H1 (cell line): ENCODE data around the gene ZNF746. TPM values are rescaled to one million over a fixed set of nuclear protein-coding genes. Genes with fewer than 3 reads are reported as not detected.

Source experiments
- BCL11A ChIP-seq, 2 experiments: IDR thresholded peaks; one replicate each; pipeline ENCODE4 v1.6.1; 2011; ENCODE audit warnings: low read depth in 2 of 2, low read length in 2 of 2, mild to moderate bottlenecking in 2 of 2
- CEBPB ChIP-seq: IDR thresholded peaks from 2 replicates; pipeline ENCODE4 v1.6.1; 2012; ENCODE audit warnings: low read depth, low read length
- CHD1 ChIP-seq: IDR thresholded peaks from 2 replicates; pipeline ENCODE4 v1.6.1; 2012; ENCODE audit warnings: low read depth, low read length, improper control_type of control experiment
- CHD2 ChIP-seq: IDR thresholded peaks from 2 replicates; pipeline ENCODE4 v1.6.1; 2012; ENCODE audit warnings: low read length, improper control_type of control experiment
- EP300 ChIP-seq, 2 experiments: IDR thresholded peaks; 1 replicate in 1 of 2; 2 replicates in 1 of 2; pipeline ENCODE4 v1.6.1; 2011 to 2012; ENCODE audit warnings: low read depth in 2 of 2, low read length in 2 of 2, mild to moderate bottlenecking in 2 of 2, borderline replicate concordance in 1 of 2, inconsistent platforms in 1 of 2, moderate library complexity in 1 of 2
- SIX5 ChIP-seq: IDR thresholded peaks from 2 replicates; pipeline ENCODE4 v1.6.1; 2011; ENCODE audit warnings: mild to moderate bottlenecking, low read depth, low read length
- TAF7 ChIP-seq: optimal IDR thresholded peaks from 2 replicates; pipeline ENCODE3; 2011; ENCODE audit warnings: low read depth, mild to moderate bottlenecking, inconsistent platforms, low read length, moderate library complexity, borderline replicate concordance
- polyA plus RNA-seq, 7 experiments: library from polyadenylated mRNA; depleted of rRNA in 3 of 7; stranded (reverse) in 5 of 7; unstranded in 2 of 7; fragments of >200 nt in 5 of 7; fragments of 200-250 nt in 2 of 7; gene quantifications; 1 replicate in 5 of 7; 2 replicates in 1 of 7; 4 replicates in 1 of 7; pipeline versions ENCODE4 v1.2.1 to v1.2.3, GENCODE V29; 2011 to 2013; ENCODE audit warnings: missing spikeins in 2 of 7, mixed read lengths in 2 of 7
- total RNA-seq: library from RNA; stranded (reverse); fragmentation: NEBNext Ultra II Directional; extraction: Animal tissue kit (Norgen Biotek cat#: 25700); gene quantifications from 2 replicates; pipeline ENCODE4 v1.2.1, GENCODE V29; 2021
- TF ChIP-seq, protein P1 (sequence below): fragments of 300-600 bp; sonication (generic); IDR thresholded peaks from 2 replicates; pipeline ENCODE4 v1.7.1; 2012; ENCODE audit warnings: low read length, moderate library complexity, mild to moderate bottlenecking, inconsistent platforms; ENCODE audit not compliant: insufficient replicate concordance

The ZNF746 gene
- total and polyA plus RNA-seq, 2 of the 8 experiments (the other 6 are each of a cell fraction or from before 2014, with no cell fraction given) = 7.5 to 15.6 TPM

DNA sequence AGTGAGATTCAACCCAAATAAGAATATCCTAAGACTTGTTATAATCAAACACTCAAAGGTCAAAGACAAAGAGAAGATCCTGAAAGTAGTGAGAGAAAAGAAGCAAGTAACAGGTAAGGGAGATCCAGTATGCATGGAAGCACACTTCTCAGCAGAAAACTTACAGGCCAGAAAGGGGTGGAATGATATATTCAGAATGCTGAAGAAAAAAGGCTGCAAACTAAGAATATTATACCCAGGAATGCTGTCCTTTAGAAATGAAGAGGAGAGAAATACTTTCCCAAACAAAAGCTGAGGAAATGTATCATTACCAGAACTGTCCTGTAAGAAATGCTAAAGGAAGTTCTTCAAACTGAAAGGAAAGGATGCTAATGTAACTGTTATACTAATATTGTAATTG is 12.6 kb upstream of the ZNF746 start (continued):
- TF ChIP-seq, protein P1, sequence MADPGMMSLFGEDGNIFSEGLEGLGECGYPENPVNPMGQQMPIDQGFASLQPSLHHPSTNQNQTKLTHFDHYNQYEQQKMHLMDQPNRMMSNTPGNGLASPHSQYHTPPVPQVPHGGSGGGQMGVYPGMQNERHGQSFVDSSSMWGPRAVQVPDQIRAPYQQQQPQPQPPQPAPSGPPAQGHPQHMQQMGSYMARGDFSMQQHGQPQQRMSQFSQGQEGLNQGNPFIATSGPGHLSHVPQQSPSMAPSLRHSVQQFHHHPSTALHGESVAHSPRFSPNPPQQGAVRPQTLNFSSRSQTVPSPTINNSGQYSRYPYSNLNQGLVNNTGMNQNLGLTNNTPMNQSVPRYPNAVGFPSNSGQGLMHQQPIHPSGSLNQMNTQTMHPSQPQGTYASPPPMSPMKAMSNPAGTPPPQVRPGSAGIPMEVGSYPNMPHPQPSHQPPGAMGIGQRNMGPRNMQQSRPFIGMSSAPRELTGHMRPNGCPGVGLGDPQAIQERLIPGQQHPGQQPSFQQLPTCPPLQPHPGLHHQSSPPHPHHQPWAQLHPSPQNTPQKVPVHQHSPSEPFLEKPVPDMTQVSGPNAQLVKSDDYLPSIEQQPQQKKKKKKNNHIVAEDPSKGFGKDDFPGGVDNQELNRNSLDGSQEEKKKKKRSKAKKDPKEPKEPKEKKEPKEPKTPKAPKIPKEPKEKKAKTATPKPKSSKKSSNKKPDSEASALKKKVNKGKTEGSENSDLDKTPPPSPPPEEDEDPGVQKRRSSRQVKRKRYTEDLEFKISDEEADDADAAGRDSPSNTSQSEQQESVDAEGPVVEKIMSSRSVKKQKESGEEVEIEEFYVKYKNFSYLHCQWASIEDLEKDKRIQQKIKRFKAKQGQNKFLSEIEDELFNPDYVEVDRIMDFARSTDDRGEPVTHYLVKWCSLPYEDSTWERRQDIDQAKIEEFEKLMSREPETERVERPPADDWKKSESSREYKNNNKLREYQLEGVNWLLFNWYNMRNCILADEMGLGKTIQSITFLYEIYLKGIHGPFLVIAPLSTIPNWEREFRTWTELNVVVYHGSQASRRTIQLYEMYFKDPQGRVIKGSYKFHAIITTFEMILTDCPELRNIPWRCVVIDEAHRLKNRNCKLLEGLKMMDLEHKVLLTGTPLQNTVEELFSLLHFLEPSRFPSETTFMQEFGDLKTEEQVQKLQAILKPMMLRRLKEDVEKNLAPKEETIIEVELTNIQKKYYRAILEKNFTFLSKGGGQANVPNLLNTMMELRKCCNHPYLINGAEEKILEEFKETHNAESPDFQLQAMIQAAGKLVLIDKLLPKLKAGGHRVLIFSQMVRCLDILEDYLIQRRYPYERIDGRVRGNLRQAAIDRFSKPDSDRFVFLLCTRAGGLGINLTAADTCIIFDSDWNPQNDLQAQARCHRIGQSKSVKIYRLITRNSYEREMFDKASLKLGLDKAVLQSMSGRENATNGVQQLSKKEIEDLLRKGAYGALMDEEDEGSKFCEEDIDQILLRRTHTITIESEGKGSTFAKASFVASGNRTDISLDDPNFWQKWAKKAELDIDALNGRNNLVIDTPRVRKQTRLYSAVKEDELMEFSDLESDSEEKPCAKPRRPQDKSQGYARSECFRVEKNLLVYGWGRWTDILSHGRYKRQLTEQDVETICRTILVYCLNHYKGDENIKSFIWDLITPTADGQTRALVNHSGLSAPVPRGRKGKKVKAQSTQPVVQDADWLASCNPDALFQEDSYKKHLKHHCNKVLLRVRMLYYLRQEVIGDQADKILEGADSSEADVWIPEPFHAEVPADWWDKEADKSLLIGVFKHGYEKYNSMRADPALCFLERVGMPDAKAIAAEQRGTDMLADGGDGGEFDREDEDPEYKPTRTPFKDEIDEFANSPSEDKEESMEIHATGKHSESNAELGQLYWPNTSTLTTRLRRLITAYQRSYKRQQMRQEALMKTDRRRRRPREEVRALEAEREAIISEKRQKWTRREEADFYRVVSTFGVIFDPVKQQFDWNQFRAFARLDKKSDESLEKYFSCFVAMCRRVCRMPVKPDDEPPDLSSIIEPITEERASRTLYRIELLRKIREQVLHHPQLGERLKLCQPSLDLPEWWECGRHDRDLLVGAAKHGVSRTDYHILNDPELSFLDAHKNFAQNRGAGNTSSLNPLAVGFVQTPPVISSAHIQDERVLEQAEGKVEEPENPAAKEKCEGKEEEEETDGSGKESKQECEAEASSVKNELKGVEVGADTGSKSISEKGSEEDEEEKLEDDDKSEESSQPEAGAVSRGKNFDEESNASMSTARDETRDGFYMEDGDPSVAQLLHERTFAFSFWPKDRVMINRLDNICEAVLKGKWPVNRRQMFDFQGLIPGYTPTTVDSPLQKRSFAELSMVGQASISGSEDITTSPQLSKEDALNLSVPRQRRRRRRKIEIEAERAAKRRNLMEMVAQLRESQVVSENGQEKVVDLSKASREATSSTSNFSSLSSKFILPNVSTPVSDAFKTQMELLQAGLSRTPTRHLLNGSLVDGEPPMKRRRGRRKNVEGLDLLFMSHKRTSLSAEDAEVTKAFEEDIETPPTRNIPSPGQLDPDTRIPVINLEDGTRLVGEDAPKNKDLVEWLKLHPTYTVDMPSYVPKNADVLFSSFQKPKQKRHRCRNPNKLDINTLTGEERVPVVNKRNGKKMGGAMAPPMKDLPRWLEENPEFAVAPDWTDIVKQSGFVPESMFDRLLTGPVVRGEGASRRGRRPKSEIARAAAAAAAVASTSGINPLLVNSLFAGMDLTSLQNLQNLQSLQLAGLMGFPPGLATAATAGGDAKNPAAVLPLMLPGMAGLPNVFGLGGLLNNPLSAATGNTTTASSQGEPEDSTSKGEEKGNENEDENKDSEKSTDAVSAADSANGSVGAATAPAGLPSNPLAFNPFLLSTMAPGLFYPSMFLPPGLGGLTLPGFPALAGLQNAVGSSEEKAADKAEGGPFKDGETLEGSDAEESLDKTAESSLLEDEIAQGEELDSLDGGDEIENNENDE = no peak
- TF ChIP-seq TAF7 (no peak), EP300 (IDR thresholded peaks at IDR 0.05; ENCODE audit: borderline replicate concordance in 1 of 2, low read depth in 2 of 2, low read length in 2 of 2) (no peak), CHD2 (no peak), CHD1 (no peak), CEBPB (no peak), BCL11A (IDR thresholded peaks at IDR 0.05; ENCODE audit: low read depth in 2 of 2, low read length in 2 of 2) (no peak), SIX5 (no peak)
